Fibroblast of skin of right quadriceps (primary cell): Measurements from ENCODE around the gene GUCY1A2.
"Not testable (repeated sequence)": the region's sequence is repeated elsewhere in the genome, so short reads cannot be mapped to it uniquely, and the experiment has no call there.

ENCODE experiments used
- DNase-seq: peaks from one replicate; pipeline ENCODE4 v3.0.0-alpha.2; 2013

Gene GUCY1A2

GRCh38 chr11:106834567-106834966, 183.7 kb downstream of the GUCY1A2 start:
- no peak for DNase-seq

GRCh38 chr11:106828976-106829375, 189.3 kb downstream of the GUCY1A2 start:
- DNase-seq = no peak

- no peak for DNase-seq
Observed at GRCh38 chr11:106828576-106828975, 189.7 kb downstream of the GUCY1A2 start.

- no peak for DNase-seq
Observed at GRCh38 chr11:106827687-106828086, 190.6 kb downstream of the GUCY1A2 start.

- DNase-seq = not testable (repeated sequence)
Observed at GRCh38 chr11:106826558-106826957, 191.7 kb downstream of the GUCY1A2 start.

GRCh38 chr11:106821826-106822225, 196.4 kb downstream of the GUCY1A2 start:
- no peak for DNase-seq

GRCh38 chr11:106821291-106821690, 197.0 kb downstream of the GUCY1A2 start:
- DNase-seq = peak; percentile 10

GRCh38 chr11:106818443-106818842, 199.8 kb downstream of the GUCY1A2 start:
- no peak for DNase-seq

- no peak for DNase-seq
Observed at GRCh38 chr11:106815209-106815608, 203.1 kb downstream of the GUCY1A2 start.

GRCh38 chr11:106813806-106814205, 204.5 kb downstream of the GUCY1A2 start:
- DNase-seq = no peak

GRCh38 chr11:106794058-106794457, 224.2 kb downstream of the GUCY1A2 start:
- peak; percentile 36 for DNase-seq

- no peak for DNase-seq
Observed at GRCh38 chr11:106789406-106789805, 228.9 kb downstream of the GUCY1A2 start.

GRCh38 chr11:106787454-106787853, 230.8 kb downstream of the GUCY1A2 start:
- no peak for DNase-seq

GRCh38 chr11:106785913-106786650, 232.2 kb downstream of the GUCY1A2 start:
- DNase-seq = peak; percentile 24

- not testable (repeated sequence) for DNase-seq
Observed at GRCh38 chr11:106777302-106777701, 241.0 kb downstream of the GUCY1A2 start.

- peak; percentile 15 for DNase-seq
Observed at GRCh38 chr11:106770489-106771085, 247.7 kb downstream of the GUCY1A2 start.

- DNase-seq = no peak
Observed at GRCh38 chr11:106765469-106766258, 252.6 kb downstream of the GUCY1A2 start.

- DNase-seq = no peak
Observed at GRCh38 chr11:106763501-106763900, 254.8 kb downstream of the GUCY1A2 start.

- no peak for DNase-seq
Observed at GRCh38 chr11:106761745-106762144, 256.5 kb downstream of the GUCY1A2 start.

- DNase-seq = no peak
Observed at GRCh38 chr11:106761240-106761639, 257.0 kb downstream of the GUCY1A2 start.

GRCh38 chr11:106748059-106748458, 270.2 kb downstream of the GUCY1A2 start:
- DNase-seq = no peak

GRCh38 chr11:106745941-106746340, 272.3 kb downstream of the GUCY1A2 start:
- peak; percentile 78 for DNase-seq

- peak; percentile 64 for DNase-seq
Observed at GRCh38 chr11:106733635-106734034, 284.6 kb downstream of the GUCY1A2 start.

GRCh38 chr11:106728859-106729258, 289.4 kb downstream of the GUCY1A2 start:
- no peak for DNase-seq
